HCT116 (cell line): ENCODE measurements around the gene UGT1A6. TPM values are rescaled to one million over a fixed set of nuclear protein-coding genes. Genes with fewer than 3 reads are reported as not detected.

Experiments used
- ATAC-seq: fragments of 200-7000 bp; cut with Tn5 transposase; 2 replicates; pipeline ENCODE4 v1.9.1; 2020; ENCODE audit warnings: mild to moderate bottlenecking, moderate library complexity
- BruUV-seq: library from RNA; stranded (reverse); fragments of 400-500 nt; replicated peaks from 2 replicates; lab custom pipeline; 2021; lab: Mats Ljungman, UMichigan
- CTCF ChIA-PET: fragments of 300-600 bp; sonication (Branson Sonifier 250); formaldehyde crosslinking; loops from one replicate; lab custom pipeline; 2021; ENCODE audit warnings: antibody characterized with exemption; lab: Charles Lee
- POLR2A ChIA-PET: fragments of 300-600, 350-600 bp; sonication (Branson Sonifier 250); formaldehyde crosslinking; loops from one replicate; lab custom pipeline; 2021; ENCODE audit warnings: antibody characterized with exemption; lab: Charles Lee
- RAD21 ChIA-PET, 2 experiments: fragments of 300-600 bp; sonication (Branson Sonifier 250); formaldehyde crosslinking; loops; one replicate each; lab custom pipeline; 2023; ENCODE audit warnings: low total read pairs in 2 of 2; ENCODE audit not compliant: uncharacterized antibody in 2 of 2, unreplicated experiment in 2 of 2, low non-redundant PET in 1 of 2; lab: Charles Lee
- DNase-seq: peaks from one replicate; pipeline ENCODE4 v3.0.0-alpha.2; 2010; ENCODE audit warnings: low read depth, low spot score
- H2AFZ ChIP-seq: fragments of 200-600 bp; shearing (Covaris generic), sonication (generic); 2 replicates; pipeline ENCODE4 v1.6.1; 2017; ENCODE audit warnings: low read depth, mixed run types, mixed read lengths, antibody characterized with exemption, low read length; ENCODE audit not compliant: poor library complexity, severe bottlenecking
- H3K27ac ChIP-seq: 2 replicates; pipeline ENCODE4 v1.5.1; 2012; ENCODE audit warnings: low read depth, low read length
- H3K27me3 ChIP-seq: fragments of 200-600 bp; sonication (generic); 2 replicates; pipeline ENCODE4 v1.6.1; 2016; ENCODE audit warnings: mixed run types, low read length, mixed read lengths; ENCODE audit not compliant: insufficient read depth
- H3K36me3 ChIP-seq, 2 experiments: fragments of 200-500 bp in 1 of 2; fragments of 200-600 bp in 1 of 2; sonication (Bioruptor generic) in 1 of 2; sonication (generic) in 1 of 2; 2 replicates each; pipeline versions ENCODE4 v1.5.1 to v1.6.1; 2014 to 2016; ENCODE audit warnings: low read length in 2 of 2, inconsistent platforms in 1 of 2, mixed read lengths in 1 of 2, mixed run types in 1 of 2; ENCODE audit not compliant: insufficient read depth in 2 of 2, control insufficient read depth in 1 of 2
- H3K4me1 ChIP-seq, 2 experiments: fragments of 200-600 bp in 1 of 2; sonication (generic) in 1 of 2; 2 replicates each; pipeline versions ENCODE4 v1.5.1 to v1.6.1; 2012 to 2017; ENCODE audit warnings: low read length in 2 of 2, inconsistent platforms in 1 of 2, mild to moderate bottlenecking in 1 of 2, mixed read lengths in 1 of 2, mixed run types in 1 of 2, moderate library complexity in 1 of 2; ENCODE audit not compliant: insufficient read depth in 2 of 2, control insufficient read depth in 1 of 2
- H3K4me2 ChIP-seq: fragments of 200-600 bp; sonication (generic); 2 replicates; pipeline ENCODE4 v1.6.1; 2017; ENCODE audit warnings: mixed run types, low read length, mixed read lengths
- H3K4me3 ChIP-seq, 2 experiments: fragments of 200-600 bp in 1 of 2; sonication (generic) in 1 of 2; replicated peaks in 1 of 2; 2 replicates each; pipeline ENCODE4 v1.5.1; 2011 to 2016; ENCODE audit warnings: low read length in 2 of 2, control low read depth in 1 of 2, low read depth in 1 of 2, mild to moderate bottlenecking in 1 of 2, mixed read lengths in 1 of 2, mixed run types in 1 of 2
- H3K79me2 ChIP-seq: fragments of 200-600 bp; sonication (generic); 2 replicates; pipeline ENCODE4 v1.6.1; 2017; ENCODE audit warnings: mild to moderate bottlenecking, mixed run types, low read length, moderate library complexity, mixed read lengths; ENCODE audit not compliant: insufficient read depth
- H3K9ac ChIP-seq: fragments of 200-600 bp; sonication (generic); 2 replicates; pipeline ENCODE4 v1.6.1; 2016; ENCODE audit warnings: low read length, mixed read lengths
- H3K9me2 ChIP-seq: fragments of 200-600 bp; sonication (generic), shearing (Covaris generic); 2 replicates; pipeline ENCODE4 v1.6.1; 2017; ENCODE audit warnings: mixed run types, mild to moderate bottlenecking, moderate library complexity; ENCODE audit not compliant: insufficient read depth
- H3K9me3 ChIP-seq, 2 experiments: fragments of 200-500 bp in 1 of 2; fragments of 200-600 bp in 1 of 2; sonication (Bioruptor generic) in 1 of 2; sonication (generic) in 1 of 2; 2 replicates each; pipeline ENCODE4 v1.6.1; 2014 to 2017; ENCODE audit warnings: low read length in 2 of 2, mixed read lengths in 2 of 2, inconsistent platforms in 1 of 2, low read depth in 1 of 2, mild to moderate bottlenecking in 1 of 2, mixed run types in 1 of 2, moderate library complexity in 1 of 2; ENCODE audit not compliant: control insufficient read depth in 1 of 2, insufficient read depth in 1 of 2
- H4K20me1 ChIP-seq: fragments of 200-600 bp; sonication (generic), shearing (Covaris generic); 2 replicates; pipeline ENCODE4 v1.6.1; 2017; ENCODE audit warnings: mixed run types, mild to moderate bottlenecking, moderate library complexity; ENCODE audit not compliant: insufficient read depth
- CBX3 ChIP-seq: IDR thresholded peaks from 2 replicates; pipeline ENCODE4 v1.6.1; 2012; ENCODE audit warnings: low read depth
- CEBPB ChIP-seq: IDR thresholded peaks from 2 replicates; pipeline ENCODE4 v1.6.1; 2012; ENCODE audit warnings: low read depth
- EGR1 ChIP-seq: IDR thresholded peaks from 2 replicates; pipeline ENCODE4 v1.6.1; 2012; ENCODE audit warnings: low read depth
- ELF1 ChIP-seq: IDR thresholded peaks from 2 replicates; pipeline ENCODE4 v1.6.1; 2012; ENCODE audit warnings: low read depth, borderline replicate concordance
- EZH2 ChIP-seq: fragments of 200-600 bp; sonication (generic); IDR thresholded peaks from 2 replicates; pipeline ENCODE4 v1.6.1; 2017; ENCODE audit warnings: antibody characterized with exemption, mixed run types
- FOSL1 ChIP-seq: IDR thresholded peaks from 2 replicates; pipeline ENCODE4 v1.6.1; 2012; ENCODE audit warnings: low read depth
- POLR2A ChIP-seq: IDR thresholded peaks from 2 replicates; pipeline ENCODE4 v1.7.0; 2011; ENCODE audit warnings: borderline replicate concordance; ENCODE audit not compliant: insufficient read depth, insufficient read length; ENCODE audit errors: extremely low read depth
- SIN3A ChIP-seq: IDR thresholded peaks from 2 replicates; pipeline ENCODE4 v1.6.1; 2012; ENCODE audit warnings: low read depth
- SRF ChIP-seq: IDR thresholded peaks from 2 replicates; pipeline ENCODE4 v1.6.1; 2012; ENCODE audit warnings: low read depth
- TCF7L2 ChIP-seq: IDR thresholded peaks from 2 replicates; pipeline ENCODE4 v1.7.0; 2011; ENCODE audit warnings: borderline replicate concordance, inconsistent platforms; ENCODE audit not compliant: insufficient read depth, insufficient read length; ENCODE audit errors: extremely low read depth
- ZNF274 ChIP-seq: fragments of 200-500 bp; sonication (Bioruptor generic); IDR thresholded peaks from 2 replicates; pipeline ENCODE4 v1.6.1; 2014; ENCODE audit warnings: mild to moderate bottlenecking, low read depth, low read length, inconsistent platforms
- intact Hi-C: fragments of 100-400 bp; cut with micrococcal nuclease; formaldehyde crosslinking; loops from 2 replicates; pipeline ENCODE4 v1.10.0; 2022
- total RNA-seq: library from RNA; stranded (reverse); gene quantifications from one replicate; pipeline ENCODE4 v1.2.1, GENCODE V29; 2021; ENCODE audit not compliant: unreplicated experiment
- TF ChIP-seq, protein P1 (sequence below): IDR thresholded peaks from 2 replicates; pipeline ENCODE4 v1.6.1; 2012; ENCODE audit warnings: low read depth
- TF ChIP-seq, protein P2 (sequence below): IDR thresholded peaks from 2 replicates; pipeline ENCODE4 v1.6.1; 2012
- TF ChIP-seq, protein P3 (sequence below): IDR thresholded peaks from 2 replicates; pipeline ENCODE4 v1.6.1; 2011; ENCODE audit warnings: mild to moderate bottlenecking, low read length, moderate library complexity; ENCODE audit not compliant: insufficient replicate concordance; ENCODE audit errors: extremely low read depth

UGT1A6 gene
- total RNA-seq, 1 experiment from 2014 or later: not detected

GRCh38 chr2:233817361-233817911 lies 124.7 kb downstream of the UGT1A6 start:
- Histone ChIP-seq H3K4me1 (no peaks in the 10 kb centered on the region), H3K36me3 (no peaks in the 10 kb centered on the region), H3K4me3 (no peak overlapping the region), H3K9ac (no peak overlapping the region), H2AFZ (no peak overlapping the region), H3K4me2 (no peak overlapping the region), H4K20me1 (no peaks in the 10 kb centered on the region)
- no peak for DNase-seq
- no peak for ATAC-seq
- BruUV-seq: no TSS peak
- CTCF ChIA-PET: no interaction called here
- intact Hi-C loops: no loop called here
- no peak for TF ChIP-seq ZNF274
- TF ChIP-seq EGR1: no peak
- TF ChIP-seq ELF1: no peak
- TF ChIP-seq POLR2A: no peak
- TF ChIP-seq, all 23 proteins: peak for 0
- Histone ChIP-seq H3K9me2 (no peaks in the 10 kb centered on the region), H3K79me2 (no peaks in the 10 kb centered on the region), H3K27ac (no peak overlapping the region), H3K9me3 (no peaks in the 10 kb centered on the region), H3K27me3 (no peaks in the 10 kb centered on the region)
- ChIA-PET RAD21 (no interaction called here), POLR2A (no interaction called here)

- no peaks in the 10 kb centered on the region for H3K36me3 ChIP-seq
- H3K4me3 ChIP-seq: no peak overlapping the region
- H3K79me2 ChIP-seq: no peaks in the 10 kb centered on the region
- DNase-seq: no peak
- RAD21 ChIA-PET: no interaction called here
- H3K9me2 ChIP-seq: no peaks in the 10 kb centered on the region
- intact Hi-C loops: no loop called here
- no peaks in the 10 kb centered on the region for H4K20me1 ChIP-seq
- no peaks in the 10 kb centered on the region for H3K4me1 ChIP-seq
- TF ChIP-seq CEBPB (no peak), TCF7L2 (no peak), ZNF274 (no peak), CBX3 (no peak), SIN3A (no peak), SRF (no peak), ELF1 (no peak), EZH2 (no peak), FOSL1 (no peak), POLR2A (no peak)
- TF ChIP-seq, protein P1, sequence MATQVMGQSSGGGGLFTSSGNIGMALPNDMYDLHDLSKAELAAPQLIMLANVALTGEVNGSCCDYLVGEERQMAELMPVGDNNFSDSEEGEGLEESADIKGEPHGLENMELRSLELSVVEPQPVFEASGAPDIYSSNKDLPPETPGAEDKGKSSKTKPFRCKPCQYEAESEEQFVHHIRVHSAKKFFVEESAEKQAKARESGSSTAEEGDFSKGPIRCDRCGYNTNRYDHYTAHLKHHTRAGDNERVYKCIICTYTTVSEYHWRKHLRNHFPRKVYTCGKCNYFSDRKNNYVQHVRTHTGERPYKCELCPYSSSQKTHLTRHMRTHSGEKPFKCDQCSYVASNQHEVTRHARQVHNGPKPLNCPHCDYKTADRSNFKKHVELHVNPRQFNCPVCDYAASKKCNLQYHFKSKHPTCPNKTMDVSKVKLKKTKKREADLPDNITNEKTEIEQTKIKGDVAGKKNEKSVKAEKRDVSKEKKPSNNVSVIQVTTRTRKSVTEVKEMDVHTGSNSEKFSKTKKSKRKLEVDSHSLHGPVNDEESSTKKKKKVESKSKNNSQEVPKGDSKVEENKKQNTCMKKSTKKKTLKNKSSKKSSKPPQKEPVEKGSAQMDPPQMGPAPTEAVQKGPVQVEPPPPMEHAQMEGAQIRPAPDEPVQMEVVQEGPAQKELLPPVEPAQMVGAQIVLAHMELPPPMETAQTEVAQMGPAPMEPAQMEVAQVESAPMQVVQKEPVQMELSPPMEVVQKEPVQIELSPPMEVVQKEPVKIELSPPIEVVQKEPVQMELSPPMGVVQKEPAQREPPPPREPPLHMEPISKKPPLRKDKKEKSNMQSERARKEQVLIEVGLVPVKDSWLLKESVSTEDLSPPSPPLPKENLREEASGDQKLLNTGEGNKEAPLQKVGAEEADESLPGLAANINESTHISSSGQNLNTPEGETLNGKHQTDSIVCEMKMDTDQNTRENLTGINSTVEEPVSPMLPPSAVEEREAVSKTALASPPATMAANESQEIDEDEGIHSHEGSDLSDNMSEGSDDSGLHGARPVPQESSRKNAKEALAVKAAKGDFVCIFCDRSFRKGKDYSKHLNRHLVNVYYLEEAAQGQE: no peak
- TF ChIP-seq, protein P2, sequence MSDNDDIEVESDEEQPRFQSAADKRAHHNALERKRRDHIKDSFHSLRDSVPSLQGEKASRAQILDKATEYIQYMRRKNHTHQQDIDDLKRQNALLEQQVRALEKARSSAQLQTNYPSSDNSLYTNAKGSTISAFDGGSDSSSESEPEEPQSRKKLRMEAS: no peak
- TF ChIP-seq, protein P3, sequence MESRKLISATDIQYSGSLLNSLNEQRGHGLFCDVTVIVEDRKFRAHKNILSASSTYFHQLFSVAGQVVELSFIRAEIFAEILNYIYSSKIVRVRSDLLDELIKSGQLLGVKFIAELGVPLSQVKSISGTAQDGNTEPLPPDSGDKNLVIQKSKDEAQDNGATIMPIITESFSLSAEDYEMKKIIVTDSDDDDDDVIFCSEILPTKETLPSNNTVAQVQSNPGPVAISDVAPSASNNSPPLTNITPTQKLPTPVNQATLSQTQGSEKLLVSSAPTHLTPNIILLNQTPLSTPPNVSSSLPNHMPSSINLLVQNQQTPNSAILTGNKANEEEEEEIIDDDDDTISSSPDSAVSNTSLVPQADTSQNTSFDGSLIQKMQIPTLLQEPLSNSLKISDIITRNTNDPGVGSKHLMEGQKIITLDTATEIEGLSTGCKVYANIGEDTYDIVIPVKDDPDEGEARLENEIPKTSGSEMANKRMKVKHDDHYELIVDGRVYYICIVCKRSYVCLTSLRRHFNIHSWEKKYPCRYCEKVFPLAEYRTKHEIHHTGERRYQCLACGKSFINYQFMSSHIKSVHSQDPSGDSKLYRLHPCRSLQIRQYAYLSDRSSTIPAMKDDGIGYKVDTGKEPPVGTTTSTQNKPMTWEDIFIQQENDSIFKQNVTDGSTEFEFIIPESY: no peak
- POLR2A ChIA-PET: no interaction called here
- H3K27me3 ChIP-seq: no peaks in the 10 kb centered on the region
- CTCF ChIA-PET: no interaction called here
- ATAC-seq: no peak
- no peak overlapping the region for H2AFZ ChIP-seq
- BruUV-seq: no TSS peak
- no peak overlapping the region for H3K27ac ChIP-seq
- H3K4me2 ChIP-seq: no peak overlapping the region
- no peaks in the 10 kb centered on the region for H3K9me3 ChIP-seq
- H3K9ac ChIP-seq: no peak overlapping the region
Observed at GRCh38 chr2:233817995-233818638, 125.4 kb downstream of the UGT1A6 start.
